Gastrocnemius medialis (tissue), 4 donors: ENCODE results near the gene ST6GALNAC3.

ENCODE experiments used
- CTCF ChIP-seq, 5 experiments: fragments of 450-650 bp in 3 of 5; fragments of 200-600 bp in 2 of 5; sonication (generic) in 2 of 5; IDR thresholded peaks in 4 of 5; conservative IDR thresholded peaks in 1 of 5; 1 replicate in 4 of 5; 2 replicates in 1 of 5; pipeline ENCODE4 v1.5.1; 2016 to 2019; ENCODE audit warnings: antibody characterized with exemption in 5 of 5, mild to moderate bottlenecking in 3 of 5, moderate library complexity in 3 of 5
- POLR2A ChIP-seq, 2 donors: fragments of 450-650 bp; IDR thresholded peaks; one replicate each; pipeline ENCODE4 v1.6.1; 2017; ENCODE audit warnings: antibody characterized with exemption in 2 of 2, mild to moderate bottlenecking in 2 of 2, moderate library complexity in 2 of 2

- no peak for TF ChIP-seq CTCF (IDR thresholded peaks at IDR 0.05 in 4 of 5, conservative IDR thresholded peaks at IDR 0.05 in 1 of 5)
- no peak for TF ChIP-seq POLR2A (IDR thresholded peaks at IDR 0.05)
Observed at GRCh38 chr1:76335882-76336281, 261.3 kb downstream of the ST6GALNAC3 start.
